OCI-LY1 (cell line): ENCODE data around the gene PDE4D.
"Not testable (repeated sequence)": the region's sequence is repeated elsewhere in the genome, so short reads cannot be mapped to it uniquely, and the experiment has no call there.

Source experiments
- H2AFZ ChIP-seq: fragments of 200-600 bp; sonication (generic), shearing (Covaris generic); 2 replicates; pipeline ENCODE4 v1.6.0; 2014; ENCODE audit warnings: antibody characterized with exemption, mild to moderate bottlenecking, low read length
- H3F3A ChIP-seq: fragments of 200-600 bp; sonication (generic), shearing (Covaris generic); 2 replicates; pipeline ENCODE4 v1.6.0; 2014; ENCODE audit warnings: mild to moderate bottlenecking, antibody characterized with exemption, low read length, moderate library complexity; ENCODE audit not compliant: insufficient read depth
- H3K27ac ChIP-seq: fragments of 200-600 bp; sonication (generic); 2 replicates; pipeline ENCODE4 v1.5.1; 2014; ENCODE audit warnings: low read length, mixed run types, mild to moderate bottlenecking, low read depth; ENCODE audit not compliant: poor library complexity, severe bottlenecking
- H3K27me3 ChIP-seq: fragments of 200-600 bp; sonication (generic); 2 replicates; pipeline ENCODE4 v1.6.0; 2014; ENCODE audit warnings: antibody characterized with exemption, mild to moderate bottlenecking, low read length, moderate library complexity; ENCODE audit not compliant: insufficient read depth
- H3K36me3 ChIP-seq: fragments of 200-600 bp; sonication (generic); 2 replicates; pipeline ENCODE4 v1.6.1; 2014; ENCODE audit warnings: mild to moderate bottlenecking, antibody characterized with exemption, low read length, moderate library complexity, mixed read lengths; ENCODE audit not compliant: insufficient read depth
- H3K4me1 ChIP-seq: fragments of 200-600 bp; sonication (generic); 2 replicates; pipeline ENCODE4 v1.5.1; 2014; ENCODE audit warnings: mild to moderate bottlenecking, low read length, moderate library complexity; ENCODE audit not compliant: insufficient read depth, severe bottlenecking
- H3K4me2 ChIP-seq: fragments of 200-600 bp; sonication (generic), shearing (Covaris generic); 2 replicates; pipeline ENCODE4 v1.6.1; 2014; ENCODE audit warnings: low read length
- H3K4me3 ChIP-seq: fragments of 200-600 bp; sonication (generic); 2 replicates; pipeline ENCODE4 v1.5.1; 2014; ENCODE audit warnings: low read length, low read depth, mild to moderate bottlenecking, mixed read lengths; ENCODE audit not compliant: poor library complexity, severe bottlenecking
- H3K79me2 ChIP-seq: fragments of 200-600 bp; shearing (Covaris generic); 2 replicates; pipeline ENCODE4 v1.6.1; 2016; ENCODE audit warnings: mixed run types, low read length, mixed read lengths; ENCODE audit not compliant: insufficient read depth
- H3K9ac ChIP-seq: fragments of 200-600 bp; sonication (generic), shearing (Covaris generic); 2 replicates; pipeline ENCODE4 v1.6.1; 2014; ENCODE audit warnings: mild to moderate bottlenecking, low read length, mixed read lengths
- H3K9me2 ChIP-seq: fragments of 200-600 bp; sonication (generic), shearing (Covaris generic); 2 replicates; pipeline ENCODE4 v1.6.1; 2014; ENCODE audit warnings: low read depth, mild to moderate bottlenecking, low read length, mixed read lengths
- H3K9me3 ChIP-seq: fragments of 200-600 bp; shearing (Covaris generic); 2 replicates; pipeline ENCODE4 v1.6.1; 2014; ENCODE audit warnings: low read length, mixed read lengths
- H4K20me1 ChIP-seq: fragments of 200-600 bp; sonication (generic), shearing (Covaris generic); 2 replicates; pipeline ENCODE4 v1.6.0; 2016; ENCODE audit warnings: mild to moderate bottlenecking, low read length; ENCODE audit not compliant: insufficient read depth
- CTCF ChIP-seq: fragments of 200-600 bp; sonication (generic), shearing (Covaris generic); IDR thresholded peaks from 2 replicates; pipeline ENCODE4 v1.5.1; 2017; ENCODE audit warnings: mild to moderate bottlenecking, antibody characterized with exemption, low read length, moderate library complexity, mixed read lengths
- EZH2 ChIP-seq: fragments of 200-600 bp; sonication (generic), shearing (Covaris generic); IDR thresholded peaks from 2 replicates; pipeline ENCODE4 v1.8.0; 2017; ENCODE audit warnings: borderline replicate concordance, mixed run types, mild to moderate bottlenecking, antibody characterized with exemption, low read length, moderate library complexity, mixed read lengths

Gene PDE4D

DNA sequence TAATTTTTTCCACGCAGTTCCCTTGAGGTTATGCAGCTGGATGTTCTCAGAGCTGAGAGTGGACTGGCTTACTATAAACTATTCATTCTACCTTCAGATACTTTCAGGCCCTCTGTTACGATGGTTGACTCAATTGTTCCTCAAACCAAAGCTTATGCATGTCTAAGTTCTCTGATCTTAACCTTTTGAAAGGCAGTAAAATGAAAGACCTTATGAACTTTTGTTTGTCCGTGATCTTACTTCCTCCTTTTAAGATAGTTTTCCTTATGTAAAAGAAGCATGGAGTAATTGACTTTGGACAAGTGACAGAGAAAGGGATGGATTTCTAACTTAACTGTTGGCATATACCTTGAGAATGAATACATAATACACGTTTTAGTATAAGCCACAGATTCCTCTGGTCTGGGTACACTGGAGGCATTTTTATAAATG is 575.7 kb downstream of the PDE4D start:
- no peak overlapping the region for H2AFZ ChIP-seq
- H4K20me1 ChIP-seq: no peaks in the 10 kb centered on the region
- H3K27ac ChIP-seq: no peak overlapping the region
- H3F3A ChIP-seq: no peaks in the 10 kb centered on the region
- no peaks in the 10 kb centered on the region for H3K27me3 ChIP-seq
- H3K79me2 ChIP-seq: no peaks in the 10 kb centered on the region
- H3K9me3 ChIP-seq: no peaks in the 10 kb centered on the region
- H3K4me3 ChIP-seq: no peak overlapping the region
- H3K9me2 ChIP-seq: no peaks in the 10 kb centered on the region
- TF ChIP-seq CTCF (no peak), EZH2 (no peak)
- no peak overlapping the region for H3K9ac ChIP-seq
- H3K4me2 ChIP-seq: no peak overlapping the region
- no peaks in the 10 kb centered on the region for H3K36me3 ChIP-seq
- H3K4me1 ChIP-seq: no peaks in the 10 kb centered on the region

- Histone ChIP-seq H3K36me3 (no peaks in the 10 kb centered on the region), H3K9me3 (no peaks in the 10 kb centered on the region), H3K79me2 (no peaks in the 10 kb centered on the region), H3K4me1 (no peaks in the 10 kb centered on the region), H3F3A (no peaks in the 10 kb centered on the region), H2AFZ (no peak overlapping the region), H3K9ac (no peak overlapping the region), H3K4me3 (no peak overlapping the region), H3K9me2 (no peaks in the 10 kb centered on the region), H3K27me3 (no peaks in the 10 kb centered on the region), H3K27ac (no peak overlapping the region), H3K4me2 (no peak overlapping the region), H4K20me1 (no peaks in the 10 kb centered on the region)
- TF ChIP-seq EZH2 (no peak), CTCF (no peak)
These were observed 576.3 kb downstream of the PDE4D start for GRCh38 chr5:59317023-59317773.

DNA sequence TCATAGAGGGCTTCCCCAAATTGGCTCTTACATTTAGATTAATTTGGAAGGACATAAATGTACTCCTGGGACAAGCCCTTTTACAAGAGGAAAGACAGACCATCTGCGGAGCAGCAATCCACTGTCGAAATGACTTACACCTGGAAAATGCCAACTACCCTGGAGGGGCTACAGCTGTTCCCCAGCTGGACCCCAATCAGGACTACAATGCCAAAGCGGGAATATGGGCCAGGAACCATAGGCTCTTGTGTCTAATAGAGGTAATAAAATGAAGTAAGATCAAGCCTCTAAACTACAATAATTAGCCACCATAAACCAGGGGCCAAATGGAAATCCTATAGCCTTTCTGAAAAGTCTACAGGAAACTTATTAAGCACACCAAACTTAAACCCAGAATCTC is 581.3 kb downstream of the PDE4D start:
- Histone ChIP-seq H3F3A (no peaks in the 10 kb centered on the region), H3K9me3 (no peaks in the 10 kb centered on the region), H3K27ac (no peak overlapping the region), H3K9me2 (no peaks in the 10 kb centered on the region), H3K9ac (no peak overlapping the region), H3K27me3 (no peaks in the 10 kb centered on the region), H3K79me2 (no peaks in the 10 kb centered on the region), H3K4me2 (no peak overlapping the region), H3K4me1 (no peaks in the 10 kb centered on the region), H3K36me3 (no peaks in the 10 kb centered on the region), H4K20me1 (no peaks in the 10 kb centered on the region), H2AFZ (no peak overlapping the region), H3K4me3 (no peak overlapping the region)
- TF ChIP-seq CTCF (no peak), EZH2 (no peak)

GRCh38 chr5:59308685-59309084 is 584.8 kb downstream of the PDE4D start:
- H3K79me2 ChIP-seq, H3K27ac ChIP-seq, H3K9me3 ChIP-seq, H3K4me2 ChIP-seq, H2AFZ ChIP-seq, H3K9ac ChIP-seq, H3K4me1 ChIP-seq, H3K9me2 ChIP-seq, H4K20me1 ChIP-seq, H3K27me3 ChIP-seq, H3K4me3 ChIP-seq, H3K36me3 ChIP-seq, H3F3A ChIP-seq: not testable (repeated sequence)

GRCh38 chr5:59303289-59303716 is 590.2 kb downstream of the PDE4D start:
- not testable (repeated sequence) for H3K4me2 ChIP-seq, H3K27ac ChIP-seq, H3K9me3 ChIP-seq, H3K4me1 ChIP-seq, H4K20me1 ChIP-seq, H3K36me3 ChIP-seq, H3K27me3 ChIP-seq, H3K9ac ChIP-seq, H3K79me2 ChIP-seq, H3K9me2 ChIP-seq, H3K4me3 ChIP-seq, H3F3A ChIP-seq, H2AFZ ChIP-seq
